Coronary artery (tissue), 2 donors: ENCODE results near the gene OSBPL2.

Source experiments
- DNase-seq: peaks from one replicate; pipeline ENCODE4 v3.0.0-alpha.2; 2017; ENCODE audit warnings: low spot score
- H3K27ac ChIP-seq, 2 donors: fragments of 200-600 bp; sonication (generic); one replicate each; pipeline ENCODE4 v1.5.1; 2016 to 2019
- H3K4me3 ChIP-seq: fragments of 200-600 bp; sonication (generic); 2 replicates; pipeline ENCODE4 v1.5.1; 2016; ENCODE audit warnings: mild to moderate bottlenecking, moderate library complexity
- TF ChIP-seq, protein P1 (sequence below): fragments of 200-600 bp; sonication (generic); IDR thresholded peaks from one replicate; pipeline ENCODE4 v1.5.1; 2019; ENCODE audit warnings: antibody characterized with exemption

Gene OSBPL2

DNA sequence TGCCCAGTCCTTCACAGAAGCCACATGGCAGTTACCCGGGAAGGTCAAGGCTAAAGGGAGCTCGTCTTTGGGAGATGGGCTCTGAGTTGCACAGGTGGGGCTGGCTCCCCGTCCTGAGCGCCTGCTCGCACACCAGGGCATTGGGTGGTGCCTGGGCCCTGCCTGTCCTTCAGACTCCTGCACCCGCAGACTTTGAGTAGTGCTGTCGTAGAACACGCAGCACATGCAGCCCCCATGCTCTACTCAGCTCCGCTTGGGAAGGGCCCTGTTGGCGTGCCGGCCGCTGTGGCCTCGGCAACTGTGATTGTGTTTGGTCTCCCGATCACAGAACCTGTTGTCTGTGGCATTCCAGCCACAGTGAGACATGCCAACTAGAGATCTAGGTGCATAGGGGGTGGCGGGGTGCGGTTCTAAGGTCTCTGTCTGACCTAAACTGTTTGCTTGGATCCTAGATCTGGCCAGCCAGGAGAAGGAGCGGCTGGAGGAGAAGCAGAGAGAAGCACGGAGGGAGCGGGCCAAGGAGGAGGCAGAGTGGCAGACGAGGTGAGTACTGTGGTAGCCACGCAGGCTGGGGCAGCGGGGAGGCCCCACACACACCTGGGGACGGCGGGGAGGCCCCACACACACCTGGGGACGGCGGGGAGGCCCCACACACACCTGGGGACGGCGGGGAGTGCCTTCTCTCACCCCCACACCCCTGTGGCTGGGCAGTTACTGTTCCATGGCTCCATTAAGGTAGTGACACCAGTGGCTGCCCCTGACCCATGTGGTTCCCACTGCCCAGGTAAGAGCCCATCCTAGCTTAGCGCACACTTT is 53.1 kb downstream of the OSBPL2 start:
- Histone ChIP-seq H3K27ac (no peak overlapping the region), H3K4me3 (no peak overlapping the region)
- no peak for DNase-seq
- TF ChIP-seq, protein P1, sequence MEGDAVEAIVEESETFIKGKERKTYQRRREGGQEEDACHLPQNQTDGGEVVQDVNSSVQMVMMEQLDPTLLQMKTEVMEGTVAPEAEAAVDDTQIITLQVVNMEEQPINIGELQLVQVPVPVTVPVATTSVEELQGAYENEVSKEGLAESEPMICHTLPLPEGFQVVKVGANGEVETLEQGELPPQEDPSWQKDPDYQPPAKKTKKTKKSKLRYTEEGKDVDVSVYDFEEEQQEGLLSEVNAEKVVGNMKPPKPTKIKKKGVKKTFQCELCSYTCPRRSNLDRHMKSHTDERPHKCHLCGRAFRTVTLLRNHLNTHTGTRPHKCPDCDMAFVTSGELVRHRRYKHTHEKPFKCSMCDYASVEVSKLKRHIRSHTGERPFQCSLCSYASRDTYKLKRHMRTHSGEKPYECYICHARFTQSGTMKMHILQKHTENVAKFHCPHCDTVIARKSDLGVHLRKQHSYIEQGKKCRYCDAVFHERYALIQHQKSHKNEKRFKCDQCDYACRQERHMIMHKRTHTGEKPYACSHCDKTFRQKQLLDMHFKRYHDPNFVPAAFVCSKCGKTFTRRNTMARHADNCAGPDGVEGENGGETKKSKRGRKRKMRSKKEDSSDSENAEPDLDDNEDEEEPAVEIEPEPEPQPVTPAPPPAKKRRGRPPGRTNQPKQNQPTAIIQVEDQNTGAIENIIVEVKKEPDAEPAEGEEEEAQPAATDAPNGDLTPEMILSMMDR: no peak

DNA sequence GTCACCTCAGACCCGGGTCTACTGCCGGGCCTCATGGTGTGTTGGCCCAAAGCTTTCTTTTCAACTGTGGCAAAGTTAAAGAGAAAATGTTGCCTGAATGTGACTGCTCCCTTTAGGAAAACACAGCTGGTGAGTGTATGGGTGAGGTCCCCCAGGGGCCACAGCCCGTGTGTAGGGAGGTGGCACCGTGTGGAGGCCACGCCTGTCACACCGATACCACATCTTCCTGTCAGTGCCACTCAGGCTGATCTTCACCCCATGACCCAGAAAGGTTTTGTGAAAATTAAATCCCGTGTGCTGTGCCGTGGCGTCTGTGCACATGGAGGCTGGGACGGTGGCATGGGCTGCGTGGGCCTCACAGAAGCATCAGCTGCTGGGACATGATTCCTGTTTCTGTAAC is 53.8 kb downstream of the OSBPL2 start:
- Histone ChIP-seq H3K27ac (no peak overlapping the region), H3K4me3 (no peak overlapping the region)
- no peak for DNase-seq
- TF ChIP-seq, protein P1: no peak

DNA sequence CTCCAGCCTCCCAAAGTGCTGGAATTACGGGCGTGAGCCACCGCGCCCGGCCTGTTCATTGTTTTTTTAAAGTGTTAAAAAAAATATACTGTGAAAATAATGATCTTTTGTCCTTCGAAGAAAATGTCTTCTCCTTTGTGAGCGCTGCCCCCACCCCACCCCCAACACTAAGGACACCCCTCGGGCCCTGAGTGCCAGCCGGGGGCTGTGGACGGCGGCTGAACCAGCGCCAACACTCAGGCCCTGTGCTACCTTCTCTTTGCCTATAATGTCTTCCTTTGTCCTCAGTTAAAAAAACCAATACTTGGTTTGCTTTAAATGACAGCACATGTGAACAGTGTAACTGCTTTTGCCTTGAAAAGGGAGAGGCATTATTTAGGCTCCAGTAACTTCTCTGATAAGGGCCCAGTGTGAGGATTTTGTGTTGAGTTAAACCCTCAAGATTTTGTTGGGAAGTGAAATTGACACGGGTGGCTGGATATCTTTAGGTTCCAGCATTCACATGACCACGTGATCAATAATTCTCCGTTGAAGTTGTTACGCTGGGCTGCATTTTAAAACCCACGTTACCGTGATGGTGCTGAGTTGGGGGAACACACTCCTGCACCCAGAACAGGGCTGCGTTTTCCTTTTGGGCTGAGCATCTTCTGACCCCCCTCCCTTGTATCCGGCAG is 54.9 kb downstream of the OSBPL2 start:
- Histone ChIP-seq H3K27ac (no peak overlapping the region), H3K4me3 (no peak overlapping the region)
- TF ChIP-seq, protein P1: no peak
- no peak for DNase-seq

DNA sequence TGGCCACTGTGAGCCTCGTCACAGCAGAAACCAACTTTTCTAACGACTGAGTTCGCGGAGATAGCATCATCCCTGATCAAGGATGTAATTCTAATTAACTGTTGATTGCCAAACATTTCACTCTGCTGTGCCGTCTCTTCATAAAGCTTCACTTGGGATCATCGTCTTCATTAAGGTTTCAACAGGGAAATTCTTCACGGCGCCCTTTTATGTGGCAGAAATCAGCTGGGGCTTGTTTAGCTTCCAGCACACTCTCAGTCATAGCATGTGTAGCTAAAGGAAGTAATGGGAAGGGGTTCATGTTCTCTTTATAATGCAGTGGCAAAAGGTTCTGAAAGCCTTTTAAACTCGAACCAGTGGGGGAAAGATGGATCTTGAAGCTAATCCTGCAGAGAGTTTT is 55.6 kb downstream of the OSBPL2 start:
- no peak for DNase-seq
- TF ChIP-seq, protein P1: no peak
- H3K27ac ChIP-seq: no peak overlapping the region
- no peak overlapping the region for H3K4me3 ChIP-seq

DNA sequence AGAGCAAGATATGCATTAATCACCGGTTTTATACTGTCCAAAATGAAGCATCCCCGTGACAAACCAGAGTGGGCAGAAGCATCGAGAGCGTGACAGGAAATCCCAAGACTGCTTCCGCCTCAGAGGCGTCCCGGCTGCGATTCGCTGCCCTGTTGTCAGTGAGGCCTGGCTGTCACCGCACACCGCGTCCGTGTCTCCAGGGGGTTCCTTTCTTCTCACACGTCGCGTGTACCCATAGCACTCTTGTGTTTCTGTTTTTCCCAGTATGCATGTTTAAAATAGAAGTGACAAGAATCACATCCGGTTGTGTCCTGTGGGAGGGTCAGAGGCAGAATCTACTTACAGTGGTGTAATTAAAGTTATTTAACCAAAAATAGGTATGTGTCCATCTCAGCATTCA is 56.2 kb downstream of the OSBPL2 start:
- DNase-seq: no peak
- H3K27ac ChIP-seq: no peak overlapping the region
- no peak overlapping the region for H3K4me3 ChIP-seq
- TF ChIP-seq, protein P1: no peak

DNA sequence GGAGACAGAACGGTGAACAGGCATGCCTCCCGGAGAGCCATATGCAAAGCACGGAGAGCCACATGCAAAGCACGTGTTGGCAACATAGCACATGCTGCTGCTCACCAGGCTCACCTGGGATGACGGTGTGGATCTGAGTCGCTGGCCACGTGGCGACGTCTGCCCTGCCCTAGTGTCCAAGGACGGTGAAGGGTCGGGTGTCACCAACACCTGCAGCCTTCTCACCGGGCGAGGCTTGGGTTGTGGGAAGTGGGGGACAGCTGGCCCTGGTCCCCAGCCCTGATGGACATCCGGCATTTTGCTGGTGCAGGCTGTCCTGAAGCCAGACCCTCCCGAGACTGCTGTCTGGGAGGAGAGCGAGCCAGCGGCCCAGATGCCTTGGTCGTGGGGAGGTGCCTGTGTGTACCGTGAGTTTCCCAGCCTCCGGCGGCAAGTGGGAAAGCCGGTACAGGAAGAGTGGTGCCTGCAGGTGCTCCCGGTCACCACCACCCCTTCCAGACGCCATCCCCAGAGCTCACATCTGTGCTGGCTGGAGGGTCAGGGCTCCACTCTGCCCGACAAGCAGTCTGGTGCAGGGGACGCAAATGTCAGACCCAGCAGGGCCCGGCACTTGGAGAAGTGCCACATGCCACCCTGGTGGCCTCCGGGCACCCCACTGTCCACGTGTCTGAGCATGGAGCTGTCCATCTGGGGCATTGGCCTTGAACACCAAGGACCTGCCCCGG is 58.6 kb downstream of the OSBPL2 start:
- TF ChIP-seq, protein P1: no peak
- Histone ChIP-seq H3K4me3 (no peak overlapping the region), H3K27ac (no peak overlapping the region)
- DNase-seq: no peak
